GM23338 (cell line): ENCODE results near the gene CADPS. TPM values are rescaled to one million over a fixed set of nuclear protein-coding genes. Genes with fewer than 3 reads are reported as not detected.

Experiments
- ATAC-seq: fragments of 200-7000 bp; cut with Tn5 transposase; 3 replicates; pipeline ENCODE4 v1.9.1; 2020
- DNase-seq: peaks from one replicate; pipeline ENCODE4 v3.0.0-alpha.2; 2015; ENCODE audit warnings: low spot score
- H2AFZ ChIP-seq: fragments of 200-600 bp; sonication (generic); 2 replicates; pipeline ENCODE4 v1.8.0; 2016; ENCODE audit warnings: antibody characterized with exemption, mild to moderate bottlenecking, moderate library complexity
- H3F3A ChIP-seq: fragments of 200-600 bp; sonication (generic); replicated peaks from 2 replicates; pipeline ENCODE4 v1.8.0; 2017; ENCODE audit warnings: antibody characterized with exemption, mixed run types, low read depth
- H3K27ac ChIP-seq: fragments of 200-600 bp; sonication (generic); 2 replicates; pipeline ENCODE4 v1.6.1; 2016; ENCODE audit warnings: low read depth
- H3K27me3 ChIP-seq: fragments of 200-600 bp; sonication (generic); 2 replicates; pipeline ENCODE4 v1.8.0; 2016; ENCODE audit warnings: mild to moderate bottlenecking, mixed run types, moderate library complexity; ENCODE audit not compliant: insufficient read depth
- H3K36me3 ChIP-seq: fragments of 200-600 bp; sonication (generic); 2 replicates; pipeline ENCODE4 v1.8.0; 2016; ENCODE audit warnings: mild to moderate bottlenecking; ENCODE audit not compliant: insufficient read depth
- H3K4me1 ChIP-seq: fragments of 200-600 bp; sonication (generic); 2 replicates; pipeline ENCODE4 v1.8.0; 2016; ENCODE audit warnings: mild to moderate bottlenecking, moderate library complexity; ENCODE audit not compliant: insufficient read depth
- H3K4me2 ChIP-seq: fragments of 200-600 bp; sonication (generic); 2 replicates; pipeline ENCODE4 v1.7.1; 2017; ENCODE audit warnings: mixed run types
- H3K4me3 ChIP-seq: fragments of 200-600 bp; sonication (generic); 2 replicates; pipeline ENCODE4 v1.6.1; 2016; ENCODE audit warnings: mixed run types
- H3K79me2 ChIP-seq: fragments of 200-600 bp; sonication (generic); replicated peaks from 2 replicates; pipeline ENCODE4 v1.8.0; 2017; ENCODE audit warnings: mild to moderate bottlenecking; ENCODE audit not compliant: insufficient read depth
- H3K9me2 ChIP-seq: fragments of 200-600 bp; sonication (generic); 2 replicates; pipeline ENCODE4 v1.8.0; 2017; ENCODE audit not compliant: insufficient read depth
- H4K20me1 ChIP-seq: fragments of 200-600 bp; sonication (generic); replicated peaks from 2 replicates; pipeline ENCODE4 v1.8.0; 2017; ENCODE audit warnings: mild to moderate bottlenecking; ENCODE audit not compliant: insufficient read depth
- H3K27ac Mint-ChIP-seq: 2 replicates; pipeline ENCODE4 v1.8.0; 2020; ENCODE audit warnings: inconsistent platforms, mild to moderate bottlenecking, moderate library complexity, mixed read lengths
- H3K27me3 Mint-ChIP-seq: 3 replicates; pipeline ENCODE4 v1.8.0; 2022; ENCODE audit warnings: low read depth, mild to moderate bottlenecking, moderate library complexity, mixed read lengths, inconsistent platforms; ENCODE audit not compliant: insufficient read depth, poor library complexity
- H3K36me3 Mint-ChIP-seq: 3 replicates; pipeline ENCODE4 v1.8.0; 2021; ENCODE audit warnings: low read depth, mild to moderate bottlenecking, inconsistent platforms, moderate library complexity, mixed read lengths
- H3K4me1 Mint-ChIP-seq: 3 replicates; pipeline ENCODE4 v1.8.0; 2020; ENCODE audit warnings: mild to moderate bottlenecking, inconsistent platforms, mixed read lengths
- H3K4me3 Mint-ChIP-seq: 3 replicates; pipeline ENCODE4 v1.8.0; 2021; ENCODE audit warnings: moderate library complexity, mild to moderate bottlenecking, inconsistent platforms, mixed read lengths
- H3K9me3 Mint-ChIP-seq: 3 replicates; pipeline ENCODE4 v1.8.0; 2020; ENCODE audit warnings: moderate library complexity, mild to moderate bottlenecking, inconsistent platforms, mixed read lengths
- CREB1 ChIP-seq: fragments of 250-450 bp; sonication (Bioruptor Pico); IDR thresholded peaks from 2 replicates; pipeline ENCODE4 v1.5.0; 2020; ENCODE audit warnings: low read depth, mild to moderate bottlenecking, moderate library complexity
- CTCF ChIP-seq, 2 experiments: fragments of 200-600 bp in 1 of 2; sonication (generic) in 1 of 2; conservative IDR thresholded peaks; 2 replicates each; pipeline versions ENCODE4 v1.5.1 to v1.6.1; 2016 to 2017; ENCODE audit warnings: antibody characterized with exemption in 2 of 2, low read depth in 2 of 2, mild to moderate bottlenecking in 2 of 2, moderate library complexity in 1 of 2
- ETS1 ChIP-seq: IDR thresholded peaks from 2 replicates; pipeline ENCODE4 v1.6.1; 2016; ENCODE audit warnings: antibody characterized with exemption
- EZH2 ChIP-seq: fragments of 200-600 bp; sonication (generic); IDR thresholded peaks from one replicate; pipeline ENCODE4 v1.8.0; 2017; ENCODE audit warnings: antibody characterized with exemption, mild to moderate bottlenecking, low read depth; ENCODE audit not compliant: unreplicated experiment
- EZH2phosphoT487 ChIP-seq: fragments of 200-600 bp; sonication (generic); IDR thresholded peaks from one replicate; pipeline ENCODE4 v1.8.1; 2018; ENCODE audit warnings: antibody characterized with exemption; ENCODE audit not compliant: unreplicated experiment
- JUNB ChIP-seq: IDR thresholded peaks from one replicate; pipeline ENCODE4 v1.6.1; 2016; ENCODE audit warnings: antibody characterized with exemption; ENCODE audit not compliant: unreplicated experiment
- NANOG ChIP-seq: IDR thresholded peaks from 2 replicates; pipeline ENCODE4 v1.6.1; 2016; ENCODE audit warnings: antibody characterized with exemption, borderline replicate concordance
- POLR2AphosphoS5 ChIP-seq: IDR thresholded peaks from 2 replicates; pipeline ENCODE4 v1.6.1; 2016; ENCODE audit warnings: antibody characterized with exemption, low read depth
- REST ChIP-seq: IDR thresholded peaks from one replicate; pipeline ENCODE4 v1.6.1; 2018; ENCODE audit warnings: antibody characterized with exemption; ENCODE audit not compliant: unreplicated experiment
- STAT1 ChIP-seq: IDR thresholded peaks from one replicate; pipeline ENCODE4 v1.6.1; 2016; ENCODE audit warnings: antibody characterized with exemption; ENCODE audit not compliant: unreplicated experiment
- ZNF114 ChIP-seq: fragments of 250-450 bp; sonication (Bioruptor Pico); IDR thresholded peaks from 2 replicates; pipeline ENCODE4 v1.5.0; 2020; ENCODE audit warnings: mild to moderate bottlenecking, moderate library complexity
- ZNF331 ChIP-seq: fragments of 250-450 bp; sonication (Bioruptor Pico); IDR thresholded peaks from 2 replicates; pipeline ENCODE4 v1.5.0; 2020; ENCODE audit warnings: low read depth, mild to moderate bottlenecking, moderate library complexity
- ZNF462 ChIP-seq: fragments of 250-450 bp; sonication (Bioruptor Pico); IDR thresholded peaks from 2 replicates; pipeline ENCODE4 v1.5.0; 2020; ENCODE audit warnings: mild to moderate bottlenecking, moderate library complexity
- polyA plus RNA-seq: library from polyadenylated mRNA; unstranded; fragments of >200 nt; fragmentation: Nextera tagmentation; extraction: Ambion mirVana; gene quantifications from 2 replicates; pipeline ENCODE4 v1.2.1, GENCODE V29; 2016
- total RNA-seq: library from RNA; depleted of rRNA; stranded (reverse); fragments of >200 nt; shearing (Covaris generic); gene quantifications from 2 replicates; pipeline ENCODE4 v1.2.3, GENCODE V29; 2014

The CADPS gene
- total and polyA plus RNA-seq, 2 experiments from 2014 or later = 14.7 to 22.0 TPM

- Mint-ChIP-seq H3K36me3 (no peaks in the 10 kb centered on the region), H3K27me3 (peaks cover 4% of the 10 kb centered on the region), H3K4me1 (peaks cover 3% of the 10 kb centered on the region), H3K9me3 (no peaks in the 10 kb centered on the region), H3K4me3 (no peak overlapping the region), H3K27ac (no peak overlapping the region)
- no peak overlapping the region for H3K4me2 ChIP-seq
- H3K4me1 ChIP-seq = no peaks in the 10 kb centered on the region
- DNase-seq = no peak
- no peaks in the 10 kb centered on the region for H4K20me1 ChIP-seq
- no peaks in the 10 kb centered on the region for H3F3A ChIP-seq
- H2AFZ ChIP-seq = no peak overlapping the region
- ATAC-seq = no peak
- no peaks in the 10 kb centered on the region for H3K79me2 ChIP-seq
- H3K4me3 ChIP-seq = no peak overlapping the region
- H3K27ac ChIP-seq = no peak overlapping the region
- no peaks in the 10 kb centered on the region for H3K9me2 ChIP-seq
- no peaks in the 10 kb centered on the region for H3K36me3 ChIP-seq
- H3K27me3 ChIP-seq = no peaks in the 10 kb centered on the region
- TF ChIP-seq ETS1 (no peak), CTCF (conservative IDR thresholded peaks at IDR 0.05; ENCODE audit: low read depth in 2 of 2) (no peak), NANOG (no peak), JUNB (no peak), STAT1 (no peak), ZNF114 (no peak), EZH2phosphoT487 (no peak), EZH2 (no peak), ZNF331 (no peak), CREB1 (CRISPR knock-in tag) (no peak), REST (no peak), POLR2AphosphoS5 (no peak), ZNF462 (CRISPR knock-in tag) (no peak)
These were observed 305.6 kb downstream of the CADPS start for GRCh38 chr3:62569609-62570008.
